Cardiac muscle cell (in vitro differentiated cells and primary cell): ENCODE measurements around the gene NBEA. TPM values are rescaled to one million over a fixed set of nuclear protein-coding genes. Genes with fewer than 3 reads are reported as not detected.
"Not testable (repeated sequence)": the region's sequence is repeated elsewhere in the genome, so short reads cannot be mapped to it uniquely, and the experiment has no call there.

Source experiments
- DNase-seq, 2 donors: peaks; one replicate each; pipeline versions ENCODE4 v3.0.0 to v3.0.0-alpha.2; 2010 to 2017; ENCODE audit warnings: low read depth in 1 of 2, low spot score in 1 of 2
- H3K27ac ChIP-seq: fragments of 200-600 bp; sonication (generic); 2 replicates; pipeline ENCODE4 v1.5.1; 2016
- H3K27me3 ChIP-seq: fragments of 200-600 bp; sonication (generic); 2 replicates; pipeline ENCODE4 v1.6.0; 2016; ENCODE audit warnings: control low read depth
- H3K36me3 ChIP-seq: fragments of 200-600 bp; sonication (generic); 2 replicates; pipeline ENCODE4 v1.5.1; 2016; ENCODE audit warnings: control low read depth
- H3K4me1 ChIP-seq: fragments of 200-600 bp; sonication (generic); 2 replicates; pipeline ENCODE4 v1.8.1; 2017; ENCODE audit warnings: low read depth, mild to moderate bottlenecking, mixed run types
- H3K4me3 ChIP-seq: fragments of 200-600 bp; sonication (generic); 2 replicates; pipeline ENCODE4 v1.5.1; 2016; ENCODE audit warnings: mild to moderate bottlenecking
- H3K9me3 ChIP-seq: fragments of 200-600 bp; sonication (generic); 2 replicates; pipeline ENCODE4 v1.5.1; 2017; ENCODE audit warnings: low read depth, mild to moderate bottlenecking, control low read depth
- polyA plus RNA-seq: library from polyadenylated mRNA; unstranded; fragments of >200 nt; fragmentation: Nextera tagmentation; extraction: Ambion mirVana; gene quantifications from 2 replicates; pipeline ENCODE4 v1.2.1, GENCODE V29; 2016
- total RNA-seq: library from RNA; depleted of rRNA; stranded (reverse); fragments of >200 nt; gene quantifications from 2 replicates; pipeline ENCODE4 v1.2.3, GENCODE V29; 2016
- TF ChIP-seq, protein P1 (sequence below): IDR thresholded peaks from 2 replicates; pipeline ENCODE4 v1.5.1; 2012; ENCODE audit warnings: low read depth, mild to moderate bottlenecking, low read length

Gene NBEA
- total and polyA plus RNA-seq, 2 experiments from 2014 or later: 4.6 to 13.2 TPM

DNA sequence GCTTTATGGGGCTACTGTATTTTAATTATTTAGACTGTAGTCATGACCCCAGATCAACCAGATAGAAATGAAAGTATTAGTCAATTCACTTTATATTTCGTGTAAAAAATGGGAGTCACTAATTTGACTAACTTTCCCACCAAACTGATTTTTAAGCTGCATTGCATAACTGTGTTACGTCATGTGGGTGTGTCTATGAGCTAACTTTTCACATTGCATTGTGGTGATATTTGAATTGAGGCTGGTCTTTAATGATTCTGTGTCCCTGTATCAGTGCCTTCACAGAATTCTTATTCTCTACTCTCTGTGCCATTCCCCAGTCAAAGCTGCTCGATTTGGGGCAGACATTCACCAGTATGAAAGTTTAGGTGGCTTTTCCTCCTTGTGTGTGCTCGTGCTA is 707.1 kb downstream of the NBEA start:
- no peaks in the 10 kb centered on the region for H3K36me3 ChIP-seq

DNA sequence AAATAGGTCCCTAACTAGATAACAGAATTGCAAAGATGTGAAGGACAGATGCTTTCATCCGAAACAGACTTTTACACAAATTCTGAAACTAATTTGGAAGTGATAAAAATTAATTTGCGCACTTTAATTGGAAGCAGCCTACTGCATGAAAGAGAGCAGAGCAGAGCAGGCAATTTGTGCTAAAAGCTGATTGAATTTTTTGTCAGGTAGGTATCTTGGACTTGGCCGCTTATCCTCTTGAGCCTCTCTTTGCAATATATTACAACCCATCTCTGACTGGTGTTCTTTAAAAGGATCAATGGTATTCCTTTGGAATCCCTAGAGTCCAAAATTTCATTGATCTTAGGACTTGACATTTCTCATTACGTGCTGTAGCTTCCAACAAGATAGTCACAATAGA is 717.7 kb downstream of the NBEA start:
- no peaks in the 10 kb centered on the region for H3K9me3 ChIP-seq
- TF ChIP-seq, protein P1, sequence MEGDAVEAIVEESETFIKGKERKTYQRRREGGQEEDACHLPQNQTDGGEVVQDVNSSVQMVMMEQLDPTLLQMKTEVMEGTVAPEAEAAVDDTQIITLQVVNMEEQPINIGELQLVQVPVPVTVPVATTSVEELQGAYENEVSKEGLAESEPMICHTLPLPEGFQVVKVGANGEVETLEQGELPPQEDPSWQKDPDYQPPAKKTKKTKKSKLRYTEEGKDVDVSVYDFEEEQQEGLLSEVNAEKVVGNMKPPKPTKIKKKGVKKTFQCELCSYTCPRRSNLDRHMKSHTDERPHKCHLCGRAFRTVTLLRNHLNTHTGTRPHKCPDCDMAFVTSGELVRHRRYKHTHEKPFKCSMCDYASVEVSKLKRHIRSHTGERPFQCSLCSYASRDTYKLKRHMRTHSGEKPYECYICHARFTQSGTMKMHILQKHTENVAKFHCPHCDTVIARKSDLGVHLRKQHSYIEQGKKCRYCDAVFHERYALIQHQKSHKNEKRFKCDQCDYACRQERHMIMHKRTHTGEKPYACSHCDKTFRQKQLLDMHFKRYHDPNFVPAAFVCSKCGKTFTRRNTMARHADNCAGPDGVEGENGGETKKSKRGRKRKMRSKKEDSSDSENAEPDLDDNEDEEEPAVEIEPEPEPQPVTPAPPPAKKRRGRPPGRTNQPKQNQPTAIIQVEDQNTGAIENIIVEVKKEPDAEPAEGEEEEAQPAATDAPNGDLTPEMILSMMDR: no peak

More for the DNA sequence above, 707.1 kb downstream of the NBEA start:
- Histone ChIP-seq H3K9me3 (no peaks in the 10 kb centered on the region), H3K27me3 (no peaks in the 10 kb centered on the region), H3K4me1 (no peaks in the 10 kb centered on the region), H3K4me3 (no peak overlapping the region), H3K27ac (no peak overlapping the region)
- TF ChIP-seq, protein P1: no peak
- DNase-seq: peak in 1 of 2 donors; percentile 33

DNA sequence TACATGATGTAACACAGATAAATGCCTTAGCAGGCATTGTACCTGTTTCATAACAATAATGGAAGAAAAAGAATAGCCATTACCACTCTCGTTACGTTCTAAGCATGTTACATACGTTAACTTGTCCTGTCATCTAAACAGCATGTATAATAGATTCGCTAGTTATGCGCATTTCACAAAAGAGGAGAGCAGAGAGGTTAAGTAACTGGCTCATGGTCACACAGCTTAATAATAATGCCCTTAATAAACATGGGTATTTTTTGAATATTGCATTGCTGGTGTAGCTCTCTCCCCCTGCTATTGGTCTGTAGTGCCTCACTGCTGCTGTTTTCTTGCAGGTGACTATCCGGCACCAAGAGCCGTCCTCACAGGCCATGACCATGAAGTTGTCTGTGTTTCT is 722.7 kb downstream of the NBEA start:
- no peak for DNase-seq
- Histone ChIP-seq H3K4me3 (no peak overlapping the region), H3K36me3 (no peaks in the 10 kb centered on the region), H3K4me1 (no peaks in the 10 kb centered on the region), H3K27ac (no peak overlapping the region), H3K9me3 (no peaks in the 10 kb centered on the region), H3K27me3 (no peaks in the 10 kb centered on the region)
- TF ChIP-seq, protein P1: no peak

More for the DNA sequence above, 717.7 kb downstream of the NBEA start:
- DNase-seq: no peak
- Histone ChIP-seq H3K4me1 (no peaks in the 10 kb centered on the region), H3K4me3 (no peak overlapping the region), H3K27ac (no peak overlapping the region), H3K27me3 (no peaks in the 10 kb centered on the region), H3K36me3 (no peaks in the 10 kb centered on the region)

DNA sequence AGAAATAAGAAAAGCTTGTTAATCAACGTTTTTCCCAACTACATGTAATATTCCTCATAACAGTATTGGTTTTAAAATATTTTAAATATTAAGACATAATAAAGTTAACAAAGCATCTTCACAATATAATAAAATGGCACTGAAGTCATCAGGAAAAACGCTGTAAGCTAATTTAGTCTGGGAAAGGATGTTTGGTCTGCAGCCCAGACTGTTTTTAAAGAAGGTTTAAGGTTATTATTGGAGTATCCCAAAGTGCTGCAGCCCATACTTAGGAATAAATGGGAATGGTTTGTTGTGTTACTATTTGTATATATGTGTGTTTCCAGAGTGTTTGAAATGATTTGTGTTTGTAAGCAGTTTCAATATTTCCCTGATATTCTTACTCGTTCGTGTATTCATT is 727.3 kb downstream of the NBEA start:
- DNase-seq: no peak
- Histone ChIP-seq H3K9me3 (no peaks in the 10 kb centered on the region), H3K27me3 (no peaks in the 10 kb centered on the region), H3K36me3 (no peaks in the 10 kb centered on the region), H3K4me3 (no peak overlapping the region), H3K27ac (no peak overlapping the region), H3K4me1 (no peaks in the 10 kb centered on the region)
- TF ChIP-seq, protein P1: no peak

DNA sequence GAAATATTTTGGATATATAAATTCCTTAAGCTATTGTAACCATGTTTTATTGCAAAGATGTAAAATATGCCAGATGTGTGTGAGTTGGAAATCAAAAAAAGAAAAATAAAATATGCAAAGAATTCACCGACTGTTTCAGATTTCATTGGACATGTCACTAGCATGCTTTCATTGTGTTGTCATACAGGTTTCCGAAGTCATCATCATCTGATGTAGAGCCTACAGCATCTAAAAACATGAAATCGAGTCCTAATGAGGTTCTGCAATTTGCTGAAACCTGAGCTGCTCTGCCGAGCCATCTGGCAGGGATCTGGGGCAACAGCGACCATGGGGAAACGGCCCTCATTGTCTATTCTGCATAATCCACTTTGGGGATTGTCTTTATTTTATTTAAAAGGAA is 730.5 kb downstream of the NBEA start:
- no peak overlapping the region for H3K4me3 ChIP-seq
- no peaks in the 10 kb centered on the region for H3K36me3 ChIP-seq
- H3K27ac ChIP-seq: no peak overlapping the region
- H3K9me3 ChIP-seq: no peaks in the 10 kb centered on the region
- no peaks in the 10 kb centered on the region for H3K4me1 ChIP-seq
- DNase-seq: no peak
- TF ChIP-seq, protein P1: no peak
- H3K27me3 ChIP-seq: no peaks in the 10 kb centered on the region

DNA sequence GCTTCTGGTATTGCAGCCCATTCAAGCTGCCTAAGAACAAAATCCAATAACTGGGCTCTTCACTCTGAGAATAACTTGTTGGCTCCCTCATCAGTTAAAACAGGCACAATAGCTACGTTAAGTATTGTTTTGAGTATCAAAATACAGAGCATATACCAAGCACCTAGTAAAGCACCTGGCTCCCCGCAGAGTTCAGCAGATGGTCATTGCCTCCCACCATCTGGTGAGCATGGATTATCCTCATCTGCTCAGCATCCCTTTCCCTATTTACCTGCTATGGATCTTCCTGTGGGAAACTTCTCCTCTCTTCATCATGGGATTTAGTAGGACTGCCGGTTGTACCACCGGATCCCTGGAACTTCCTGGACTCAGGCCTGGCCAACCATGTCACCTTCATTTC is 733.6 kb downstream of the NBEA start:
- H3K36me3 ChIP-seq: no peaks in the 10 kb centered on the region
- TF ChIP-seq, protein P1: no peak
- no peak for DNase-seq
- no peak overlapping the region for H3K4me3 ChIP-seq
- H3K27me3 ChIP-seq: no peaks in the 10 kb centered on the region
- H3K9me3 ChIP-seq: no peaks in the 10 kb centered on the region
- H3K27ac ChIP-seq: no peak overlapping the region
- no peaks in the 10 kb centered on the region for H3K4me1 ChIP-seq

DNA sequence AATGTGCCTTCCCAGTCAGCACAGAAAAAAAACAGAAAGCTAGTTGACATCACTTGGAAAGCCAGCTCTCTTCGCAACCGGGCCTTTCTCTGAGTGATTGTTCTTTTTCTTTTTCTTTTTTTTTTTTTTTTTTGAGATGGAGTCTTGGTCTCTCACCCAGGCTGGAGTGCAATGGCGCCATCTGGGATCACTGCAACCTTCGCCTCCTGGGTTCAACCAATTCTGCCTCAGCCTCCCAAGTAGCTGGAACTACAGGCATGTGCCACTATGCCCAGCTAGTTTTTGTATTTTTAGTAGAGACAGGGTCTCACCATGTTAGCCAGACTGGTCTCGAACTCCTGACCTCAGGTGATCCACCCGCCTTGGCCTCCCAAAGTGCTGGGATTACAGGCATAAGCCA is 735.8 kb downstream of the NBEA start:
- not testable (repeated sequence) for H3K4me3 ChIP-seq, H3K36me3 ChIP-seq, H3K27ac ChIP-seq, H3K27me3 ChIP-seq, H3K4me1 ChIP-seq, DNase-seq, H3K9me3 ChIP-seq
